OCI-LY7 (cell line): ENCODE data around the gene CACNA1D. TPM values are rescaled to one million over a fixed set of nuclear protein-coding genes. Genes with fewer than 3 reads are reported as not detected.

Experiments used
- BruUV-seq: library from RNA; stranded (reverse); fragments of 400-500 nt; replicated peaks from 2 replicates; lab custom pipeline; 2021; lab: Mats Ljungman, UMichigan
- CTCF ChIA-PET: fragments of 300-600 bp; sonication (Branson Sonifier 250); formaldehyde crosslinking; loops from one replicate; lab custom pipeline; 2022; ENCODE audit warnings: antibody characterized with exemption; ENCODE audit not compliant: unreplicated experiment; lab: Charles Lee
- POLR2A ChIA-PET: fragments of 300-600 bp; sonication (Branson Sonifier 250); formaldehyde crosslinking; loops from one replicate; lab custom pipeline; 2022; ENCODE audit warnings: antibody characterized with exemption; lab: Charles Lee
- DNase-seq: peaks from one replicate; pipeline ENCODE4 v3.0.0-alpha.2; 2015; ENCODE audit warnings: low spot score
- H2AFZ ChIP-seq: fragments of 200-600 bp; sonication (generic), shearing (Covaris generic); 2 replicates; pipeline ENCODE4 v1.6.1; 2014; ENCODE audit warnings: mild to moderate bottlenecking, antibody characterized with exemption, low read length, moderate library complexity
- H3K27ac ChIP-seq: fragments of 200-600 bp; sonication (generic); 2 replicates; pipeline ENCODE4 v1.5.1; 2014; ENCODE audit warnings: mixed run types, low read depth, mild to moderate bottlenecking, moderate library complexity, low read length, inconsistent platforms; ENCODE audit not compliant: poor library complexity, severe bottlenecking
- H3K36me3 ChIP-seq: fragments of 200-600 bp; sonication (generic); 2 replicates; pipeline ENCODE4 v1.6.1; 2014; ENCODE audit warnings: mild to moderate bottlenecking, antibody characterized with exemption, low read length, moderate library complexity, mixed read lengths; ENCODE audit not compliant: insufficient read depth
- H3K4me1 ChIP-seq: fragments of 200-600 bp; sonication (generic); 2 replicates; pipeline ENCODE4 v1.5.1; 2014; ENCODE audit warnings: mild to moderate bottlenecking, low read length; ENCODE audit not compliant: insufficient read depth, poor library complexity, severe bottlenecking
- H3K4me2 ChIP-seq: fragments of 200-600 bp; sonication (generic); 2 replicates; pipeline ENCODE4 v1.6.1; 2014; ENCODE audit warnings: mild to moderate bottlenecking, low read length
- H3K4me3 ChIP-seq: fragments of 200-600 bp; sonication (generic); 2 replicates; pipeline ENCODE4 v1.5.1; 2014; ENCODE audit warnings: mild to moderate bottlenecking, low read depth, low read length; ENCODE audit not compliant: poor library complexity, severe bottlenecking
- H3K79me2 ChIP-seq: fragments of 200-600 bp; sonication (generic); 2 replicates; pipeline ENCODE4 v1.6.1; 2016; ENCODE audit warnings: low read depth, mild to moderate bottlenecking, low read length, moderate library complexity, mixed read lengths; ENCODE audit not compliant: insufficient read depth
- H3K9me2 ChIP-seq: fragments of 200-600 bp; sonication (generic); 2 replicates; pipeline ENCODE4 v1.6.1; 2016; ENCODE audit warnings: mild to moderate bottlenecking, low read length, mixed read lengths; ENCODE audit not compliant: insufficient read depth
- H3K9me3 ChIP-seq: fragments of 200-600 bp; sonication (generic); 2 replicates; pipeline ENCODE4 v1.6.1; 2014; ENCODE audit warnings: mild to moderate bottlenecking, mixed run types, low read length, mixed read lengths
- H4K20me1 ChIP-seq: fragments of 200-600 bp; sonication (generic); 2 replicates; pipeline ENCODE4 v1.6.1; 2014; ENCODE audit warnings: mild to moderate bottlenecking, antibody characterized with exemption, low read length, moderate library complexity, mixed read lengths; ENCODE audit not compliant: insufficient read depth
- EZH2phosphoT487 ChIP-seq: fragments of 200-600 bp; sonication (generic); IDR thresholded peaks from 2 replicates; pipeline ENCODE4 v1.6.1; 2018; ENCODE audit warnings: low read depth, borderline replicate concordance, mild to moderate bottlenecking, mixed run types, antibody characterized with exemption, low read length, moderate library complexity, mixed read lengths
- intact Hi-C: fragments of 100-400 bp; cut with micrococcal nuclease; formaldehyde crosslinking; loops from one replicate; pipeline ENCODE4 v1.10.0; 2022; ENCODE audit not compliant: unreplicated experiment
- total RNA-seq, 2 experiments: library from RNA; depleted of rRNA in 1 of 2; stranded (reverse); fragments of >200 nt in 1 of 2; shearing (Covaris generic) in 1 of 2; gene quantifications; 2 replicates each; pipeline ENCODE4 v1.2.3, GENCODE V29; 2014 to 2022
- TF ChIP-seq, protein P1 (sequence below): fragments of 200-600 bp; sonication (generic); conservative IDR thresholded peaks from 2 replicates; pipeline ENCODE4 v1.5.1; 2014; ENCODE audit warnings: mild to moderate bottlenecking, antibody characterized with exemption, low read length, moderate library complexity, mixed read lengths

Gene CACNA1D
- total RNA-seq, 2 experiments from 2014 or later: 0.42 TPM; not detected in 1

DNA sequence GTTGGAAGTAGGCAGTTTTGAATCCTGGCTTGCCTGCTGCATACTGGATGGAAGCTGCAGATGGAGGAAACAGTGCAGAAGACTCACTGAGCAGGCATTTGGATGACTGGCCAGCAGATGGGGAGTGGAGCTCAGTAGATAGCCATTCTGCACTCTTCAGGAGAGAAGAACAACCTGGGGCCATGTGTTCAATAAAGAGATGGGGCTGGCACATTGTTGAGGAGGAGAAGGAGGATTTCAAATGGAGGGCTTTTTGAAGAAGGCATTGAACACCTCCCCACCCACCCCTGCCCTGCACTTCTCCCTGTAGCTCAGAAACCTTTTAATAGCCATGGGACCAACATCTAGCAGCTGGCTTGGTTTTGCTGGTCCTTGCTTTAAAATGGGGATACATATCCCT, 109.8 kb downstream of the CACNA1D start:
- BruUV-seq: no TSS peak
- Histone ChIP-seq H3K9me2 (no peaks in the 10 kb centered on the region), H3K4me3 (no peak overlapping the region), H3K9me3 (0 out of 2 replicates have a peak, but pooled peaks cover 8% of the 10 kb centered on the region), H3K79me2 (no peaks in the 10 kb centered on the region), H2AFZ (no peak overlapping the region), H3K27ac (no peak overlapping the region), H3K36me3 (no peaks in the 10 kb centered on the region), H3K4me2 (no peak overlapping the region), H3K4me1 (no peaks in the 10 kb centered on the region), H4K20me1 (no peaks in the 10 kb centered on the region)
- TF ChIP-seq, protein P1, sequence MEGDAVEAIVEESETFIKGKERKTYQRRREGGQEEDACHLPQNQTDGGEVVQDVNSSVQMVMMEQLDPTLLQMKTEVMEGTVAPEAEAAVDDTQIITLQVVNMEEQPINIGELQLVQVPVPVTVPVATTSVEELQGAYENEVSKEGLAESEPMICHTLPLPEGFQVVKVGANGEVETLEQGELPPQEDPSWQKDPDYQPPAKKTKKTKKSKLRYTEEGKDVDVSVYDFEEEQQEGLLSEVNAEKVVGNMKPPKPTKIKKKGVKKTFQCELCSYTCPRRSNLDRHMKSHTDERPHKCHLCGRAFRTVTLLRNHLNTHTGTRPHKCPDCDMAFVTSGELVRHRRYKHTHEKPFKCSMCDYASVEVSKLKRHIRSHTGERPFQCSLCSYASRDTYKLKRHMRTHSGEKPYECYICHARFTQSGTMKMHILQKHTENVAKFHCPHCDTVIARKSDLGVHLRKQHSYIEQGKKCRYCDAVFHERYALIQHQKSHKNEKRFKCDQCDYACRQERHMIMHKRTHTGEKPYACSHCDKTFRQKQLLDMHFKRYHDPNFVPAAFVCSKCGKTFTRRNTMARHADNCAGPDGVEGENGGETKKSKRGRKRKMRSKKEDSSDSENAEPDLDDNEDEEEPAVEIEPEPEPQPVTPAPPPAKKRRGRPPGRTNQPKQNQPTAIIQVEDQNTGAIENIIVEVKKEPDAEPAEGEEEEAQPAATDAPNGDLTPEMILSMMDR: no peak
- TF ChIP-seq EZH2phosphoT487: no peak
- no peak for DNase-seq
- ChIA-PET CTCF (no interaction called here), POLR2A (interaction anchor here (0.6 kb wide), 1 partner anchor 94 kb away, joined by 3 read pairs; no protein-coding TSS in a partner anchor)
- intact Hi-C loops: no loop called here

DNA sequence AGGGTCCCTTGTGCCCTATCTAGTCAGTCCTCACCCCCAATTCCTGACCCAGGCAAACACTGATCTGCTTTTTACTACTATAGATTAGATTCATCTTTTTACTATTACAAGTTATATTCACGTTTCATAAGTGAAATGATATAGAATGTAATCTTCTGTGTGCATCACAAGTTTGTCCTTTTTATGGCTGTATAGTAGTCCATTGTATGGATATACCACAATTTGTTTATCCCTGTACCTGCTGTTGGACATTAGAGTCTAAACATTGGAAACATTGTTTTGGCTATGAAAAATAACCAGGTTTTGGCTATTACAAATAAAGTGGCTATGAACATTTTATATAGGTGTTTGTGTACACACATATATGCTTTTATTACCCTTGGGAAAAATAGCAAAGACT, 112.4 kb downstream of the CACNA1D start:
- Histone ChIP-seq H3K4me1 (no peaks in the 10 kb centered on the region), H3K27ac (no peak overlapping the region), H3K36me3 (no peaks in the 10 kb centered on the region), H3K4me2 (no peak overlapping the region), H2AFZ (no peak overlapping the region), H3K9me3 (0 out of 2 replicates have a peak, but pooled peaks cover 8% of the 10 kb centered on the region), H4K20me1 (no peaks in the 10 kb centered on the region), H3K79me2 (no peaks in the 10 kb centered on the region), H3K4me3 (no peak overlapping the region), H3K9me2 (no peaks in the 10 kb centered on the region)
- TF ChIP-seq EZH2phosphoT487: no peak
- no peak for DNase-seq
- POLR2A ChIA-PET: no interaction called here
- CTCF ChIA-PET: no interaction called here
- intact Hi-C loops: no loop called here
- no TSS peak for BruUV-seq

DNA sequence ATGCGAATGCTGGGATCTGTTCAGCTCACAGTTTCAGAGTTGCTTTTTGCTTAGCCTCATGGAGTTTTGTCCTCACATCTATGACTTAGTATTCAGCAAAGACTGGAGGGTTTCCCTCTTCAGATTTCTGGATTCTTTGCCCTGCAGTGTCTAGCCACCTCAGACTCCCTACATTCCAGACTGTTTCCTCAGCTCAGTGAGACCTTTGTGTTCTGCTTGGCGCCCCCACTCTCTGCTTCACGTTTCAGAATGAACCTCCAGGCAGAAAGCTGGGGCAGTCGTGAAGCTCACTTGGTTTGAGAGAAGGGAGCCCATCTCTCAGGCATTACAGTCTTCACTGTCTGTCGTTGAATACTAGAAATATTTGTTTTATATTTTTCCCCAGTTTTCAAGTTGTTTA, 118.1 kb downstream of the CACNA1D start:
- H3K27ac ChIP-seq: no peak overlapping the region
- DNase-seq: no peak
- H3K4me3 ChIP-seq: no peak overlapping the region
- CTCF ChIA-PET: no interaction called here
- POLR2A ChIA-PET: no interaction called here
- H2AFZ ChIP-seq: no peak overlapping the region
- no peaks in the 10 kb centered on the region for H3K79me2 ChIP-seq
- peaks cover 4% of the 10 kb centered on the region for H3K4me1 ChIP-seq
- intact Hi-C loops: no loop called here
- no peaks in the 10 kb centered on the region for H3K9me3 ChIP-seq
- H3K36me3 ChIP-seq: no peaks in the 10 kb centered on the region
- no peak overlapping the region for H3K4me2 ChIP-seq
- no peak for TF ChIP-seq EZH2phosphoT487
- TF ChIP-seq, protein P1: no peak
- no peaks in the 10 kb centered on the region for H3K9me2 ChIP-seq
- no TSS peak for BruUV-seq
- no peaks in the 10 kb centered on the region; the same call in 1 of the 2 replicates for H4K20me1 ChIP-seq
